ENCODE data around the gene EFCAB7. TPM values are rescaled to one million over a fixed set of nuclear protein-coding genes. Genes with fewer than 3 reads are reported as not detected.

Gene EFCAB7
- total RNA-seq, 1 donor, result 6.5 TPM

- no peak for TF ChIP-seq CTCF (IDR thresholded peaks at IDR 0.05; ENCODE audit: insufficient read depth, low read depth, low read length)
- peak overlapping the region; percentile 85 for H3K4me3 ChIP-seq (ENCODE audit: low read depth, low read length)
- no peak for DNase-seq (ENCODE audit: low read depth)
These were observed 876 bp downstream of the EFCAB7 start for GRCh38 chr1:63524201-63524600.

GRCh38 chr1:63532727-63533126 lies 9.4 kb downstream of the EFCAB7 start:
- no peak for TF ChIP-seq CTCF (IDR thresholded peaks at IDR 0.05; ENCODE audit: insufficient read depth, low read depth, low read length)
- no peak for DNase-seq (ENCODE audit: low read depth)
- H3K4me3 ChIP-seq (ENCODE audit: low read depth, low read length), result no peak overlapping the region

GRCh38 chr1:63533931-63534330 lies 10.6 kb downstream of the EFCAB7 start:
- no peak for DNase-seq (ENCODE audit: low read depth)
- TF ChIP-seq CTCF (IDR thresholded peaks at IDR 0.05; ENCODE audit: insufficient read depth, low read depth, low read length), result no peak
- H3K4me3 ChIP-seq (ENCODE audit: low read depth, low read length), result no peak overlapping the region

GRCh38 chr1:63534406-63534805 lies 11.1 kb downstream of the EFCAB7 start:
- no peak overlapping the region for H3K4me3 ChIP-seq (ENCODE audit: low read depth, low read length)
- no peak for DNase-seq (ENCODE audit: low read depth)
- no peak for TF ChIP-seq CTCF (IDR thresholded peaks at IDR 0.05; ENCODE audit: insufficient read depth, low read depth, low read length)

- TF ChIP-seq CTCF (IDR thresholded peaks at IDR 0.05; ENCODE audit: insufficient read depth, low read depth, low read length), result no peak
- no peak for DNase-seq (ENCODE audit: low read depth)
- H3K4me3 ChIP-seq (ENCODE audit: low read depth, low read length), result no peak overlapping the region
These were observed 13.7 kb downstream of the EFCAB7 start for GRCh38 chr1:63537006-63537405.

- peak; percentile 13 for DNase-seq (ENCODE audit: low read depth)
- H3K4me3 ChIP-seq (ENCODE audit: low read depth, low read length), result no peak overlapping the region
- peak; percentile 30 for TF ChIP-seq CTCF (IDR thresholded peaks at IDR 0.05; ENCODE audit: insufficient read depth, low read depth, low read length)
These were observed 14.6 kb downstream of the EFCAB7 start for GRCh38 chr1:63537940-63538339.

- no peak for TF ChIP-seq CTCF (IDR thresholded peaks at IDR 0.05; ENCODE audit: insufficient read depth, low read depth, low read length)
- peak; percentile 31 for DNase-seq (ENCODE audit: low read depth)
- H3K4me3 ChIP-seq (ENCODE audit: low read depth, low read length), result no peak overlapping the region
These were observed 22.5 kb downstream of the EFCAB7 start for GRCh38 chr1:63545780-63546179.
